GM21515 (cell line): ENCODE results near the gene CERT1.

Experiments used
- ATAC-seq: cut with Tn5 transposase; IDR thresholded peaks from one replicate; pipeline ENCODE4 v1.9.1; 2021; ENCODE audit not compliant: unreplicated experiment

Gene CERT1

DNA sequence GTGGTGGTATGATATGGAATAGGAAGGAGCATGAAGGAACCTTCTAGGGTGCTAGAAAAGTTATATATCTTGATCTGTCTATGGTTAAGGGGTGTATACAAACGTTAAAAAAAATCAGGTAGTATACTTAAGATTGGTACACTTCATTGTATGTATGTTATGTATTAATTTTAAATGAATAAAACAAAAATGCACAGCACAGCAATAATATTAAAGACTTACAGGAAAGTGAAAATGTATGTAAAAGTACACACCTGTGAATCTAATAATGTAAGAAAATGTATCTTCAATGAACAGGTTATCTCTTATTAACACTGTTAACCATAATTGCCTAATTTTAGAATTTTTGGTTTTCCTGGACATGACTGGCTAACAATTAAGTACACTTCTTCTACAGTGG, 97.2 kb downstream of the CERT1 start:
- ATAC-seq: no peak

DNA sequence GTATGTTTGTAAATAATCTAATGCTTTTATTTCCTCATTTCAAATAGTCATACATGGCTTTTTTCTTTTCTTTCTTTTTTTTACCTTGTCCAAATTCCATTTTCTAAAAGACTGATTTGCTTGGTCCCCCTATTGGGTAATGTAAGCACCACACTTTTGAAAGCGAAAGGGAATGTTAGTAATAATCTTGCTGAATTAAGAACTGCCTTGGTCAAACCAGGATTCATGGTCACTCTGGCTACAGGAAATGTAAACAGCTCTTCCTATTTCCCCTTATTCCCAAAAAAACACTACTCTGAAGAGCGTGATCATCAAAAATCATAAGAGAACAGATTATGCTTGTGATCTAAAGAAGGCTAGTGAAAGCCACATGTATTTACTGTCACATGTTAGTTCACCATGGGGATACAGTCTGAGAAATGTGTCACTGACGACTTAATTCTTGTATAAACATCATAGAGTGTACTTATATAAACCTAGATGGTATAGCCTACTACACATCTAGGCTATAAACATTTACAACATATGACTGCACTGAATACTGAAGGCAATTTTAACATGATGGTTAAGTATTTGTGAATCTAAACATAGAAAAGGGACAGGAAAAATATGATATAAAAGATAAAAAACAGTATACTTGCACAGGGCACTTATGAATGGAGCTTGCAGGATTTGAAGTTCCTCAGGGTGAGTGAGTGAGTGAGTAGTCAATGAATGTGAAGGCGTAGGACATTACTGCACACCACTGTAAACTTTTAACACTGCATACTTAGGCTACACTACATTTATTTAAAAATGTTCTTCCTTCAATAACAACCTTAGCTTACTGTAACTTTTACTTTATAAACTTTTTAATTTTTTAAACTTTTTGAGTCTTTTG, 99.1 kb downstream of the CERT1 start:
- ATAC-seq: no peak

- ATAC-seq: no peak
Measured at GRCh38 chr5:75405296-75405695, 106.1 kb downstream of the CERT1 start.

DNA sequence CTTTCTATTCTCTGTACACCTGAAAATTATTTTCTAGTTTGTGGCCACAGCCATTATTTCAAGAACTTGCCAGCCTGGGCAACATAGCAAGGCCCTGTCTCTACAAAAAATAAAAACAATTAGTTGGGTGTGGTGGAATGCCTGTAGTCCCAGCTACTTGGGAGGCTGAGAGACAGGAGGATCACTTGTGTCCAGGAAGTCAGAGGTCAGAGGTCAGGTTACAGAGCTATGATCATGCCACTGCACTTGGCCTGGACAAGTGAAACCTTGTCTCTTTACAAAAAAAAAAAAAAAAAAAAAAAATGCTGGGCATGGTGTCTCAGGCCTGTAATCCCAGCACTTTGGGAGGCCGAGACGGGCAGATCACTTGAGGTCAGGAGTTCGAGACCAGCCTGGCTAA, 116.2 kb downstream of the CERT1 start:
- no peak for ATAC-seq

DNA sequence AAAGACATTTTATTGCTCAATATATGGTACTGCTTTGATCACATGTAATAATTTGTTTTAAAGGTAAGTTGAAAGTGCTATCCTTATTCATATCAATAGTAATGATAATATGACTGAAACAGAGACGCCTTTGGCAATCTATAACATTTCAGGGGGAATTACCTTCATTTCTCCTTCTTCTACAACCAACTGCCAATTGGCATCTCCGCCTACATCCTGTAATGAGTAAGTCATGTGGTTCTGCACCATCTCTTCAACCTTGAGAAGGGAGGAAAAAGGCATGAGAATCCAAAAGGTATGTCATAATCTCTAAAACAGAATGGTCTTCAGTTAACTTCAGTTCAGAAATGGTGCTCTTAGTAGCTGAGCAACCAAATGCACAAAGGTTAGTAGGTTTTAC, 122.0 kb downstream of the CERT1 start:
- no peak for ATAC-seq

GRCh38 chr5:75387806-75388205, 123.6 kb downstream of the CERT1 start:
- no peak for ATAC-seq

DNA sequence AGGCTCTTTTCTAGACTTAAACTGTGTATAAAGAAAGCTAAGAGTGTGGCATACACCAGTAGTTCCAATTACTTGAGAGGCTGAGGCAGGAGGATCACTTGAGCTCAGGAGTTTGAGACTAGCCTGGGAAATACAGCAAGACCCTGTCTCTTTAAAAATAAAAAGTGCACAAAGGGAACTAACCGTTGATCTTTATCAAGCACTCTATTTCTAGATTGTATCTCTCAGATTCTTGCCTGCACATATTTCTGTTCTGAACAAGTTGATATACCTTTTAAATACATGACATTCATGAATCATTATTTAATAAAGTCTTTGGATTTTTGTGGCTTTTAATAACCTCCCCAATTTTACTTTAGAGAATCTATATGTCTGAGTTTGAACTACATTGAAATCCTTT, 127.2 kb downstream of the CERT1 start:
- ATAC-seq: no peak

GRCh38 chr5:75381456-75381855, 130.0 kb downstream of the CERT1 start:
- ATAC-seq: no peak

DNA sequence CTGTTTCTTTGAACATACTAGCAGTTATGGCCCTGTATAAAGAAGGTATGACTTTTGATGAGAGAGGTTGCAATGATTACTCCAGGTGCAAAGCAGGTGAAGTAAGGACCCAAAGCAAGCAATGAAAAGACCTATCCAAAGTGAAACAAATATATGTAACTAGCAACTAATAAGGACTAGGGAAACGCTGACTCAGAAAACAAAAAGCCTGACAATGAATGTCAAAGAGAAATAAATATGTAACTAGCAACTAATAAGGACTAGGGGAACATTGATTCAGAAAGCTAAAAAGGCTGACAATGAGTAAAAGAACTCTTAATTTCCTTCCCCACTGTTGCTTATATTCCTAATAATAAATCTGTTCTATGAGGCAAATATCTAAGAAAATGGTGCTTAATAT, 131.3 kb downstream of the CERT1 start:
- no peak for ATAC-seq

DNA sequence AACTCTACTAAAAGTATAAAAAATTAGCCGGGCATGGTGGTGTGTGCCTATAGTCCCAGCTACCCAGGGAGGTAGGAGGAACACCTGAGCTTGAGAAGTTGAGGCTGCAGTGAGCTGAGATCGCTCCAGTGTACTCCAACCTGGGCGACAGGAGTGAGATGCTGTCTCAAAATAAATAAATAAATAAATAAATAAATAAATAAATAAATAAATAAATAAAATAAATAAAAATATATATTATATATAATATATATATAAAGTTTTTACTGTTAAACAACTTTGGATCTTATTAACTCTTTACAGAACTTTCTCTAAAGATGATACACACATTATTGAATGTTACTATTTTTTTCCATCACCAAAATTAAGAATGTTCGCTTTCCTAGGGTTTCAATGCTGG, 136.0 kb downstream of the CERT1 start:
- ATAC-seq: no peak

GRCh38 chr5:75374394-75374814, 137.0 kb downstream of the CERT1 start:
- ATAC-seq: no peak

GRCh38 chr5:75373862-75374261, 137.6 kb downstream of the CERT1 start:
- no peak for ATAC-seq

- no peak for ATAC-seq
Measured at GRCh38 chr5:75368391-75368790, 143.0 kb downstream of the CERT1 start.

DNA sequence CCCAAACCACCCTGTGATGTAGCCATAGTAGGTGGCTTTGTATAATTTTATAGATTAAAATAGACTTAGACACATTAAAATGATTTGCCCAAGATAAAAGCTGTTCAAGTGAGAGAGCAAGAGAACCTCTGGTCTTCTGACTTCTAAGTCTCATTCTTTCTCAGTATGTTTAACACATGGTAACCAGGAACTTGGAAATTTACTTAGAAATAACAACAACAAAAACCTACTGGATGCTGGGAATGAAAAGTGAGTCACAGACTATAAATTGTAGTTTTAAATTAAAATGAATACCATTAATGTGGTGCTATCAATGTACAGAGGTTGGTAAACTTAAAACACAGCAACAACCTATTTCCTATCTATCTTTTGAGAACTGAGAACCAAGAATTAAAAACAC, 144.0 kb downstream of the CERT1 start:
- ATAC-seq: no peak

GRCh38 chr5:75366787-75367186, 144.6 kb downstream of the CERT1 start:
- peak; percentile 75 for ATAC-seq

GRCh38 chr5:75365740-75366139, 145.7 kb downstream of the CERT1 start:
- ATAC-seq: no peak

GRCh38 chr5:75364571-75365280, 146.7 kb downstream of the CERT1 start:
- no peak for ATAC-seq

- ATAC-seq: no peak
Measured at GRCh38 chr5:75363726-75364495, 147.5 kb downstream of the CERT1 start.

- no peak for ATAC-seq
Measured at GRCh38 chr5:75363111-75363510, 148.3 kb downstream of the CERT1 start.

- no peak for ATAC-seq
Measured at GRCh38 chr5:75362474-75362975, 148.9 kb downstream of the CERT1 start.

DNA sequence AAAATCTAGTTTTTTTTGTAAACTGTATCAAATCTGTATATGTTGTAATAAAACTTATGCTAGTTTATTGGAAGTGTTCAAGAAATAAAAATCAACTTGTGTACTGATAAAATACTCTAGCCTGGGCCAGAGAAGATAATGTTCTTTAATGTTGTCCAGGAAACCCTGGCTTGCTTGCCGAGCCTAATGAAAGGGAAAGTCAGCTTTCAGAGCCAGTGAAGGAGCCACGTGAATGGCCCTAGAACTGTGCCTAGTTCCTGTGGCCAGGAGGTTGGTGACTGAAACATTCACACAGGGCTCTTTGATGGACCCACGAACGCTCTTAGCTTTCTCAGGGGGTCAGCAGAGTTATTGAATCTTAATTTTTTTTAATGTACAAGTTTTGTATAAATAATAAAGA, 150.1 kb downstream of the CERT1 start:
- no peak for ATAC-seq
